ENCODE measurements around the gene SLC2A11. TPM values are rescaled to one million over a fixed set of nuclear protein-coding genes. Genes with fewer than 3 reads are reported as not detected.
A peak's percentile ranks its signal among the peaks of the same experiment; 100 is the strongest.

The SLC2A11 gene
- total RNA-seq, 1 donor from 2014 or later, result 20.3 TPM

GRCh38 chr22:23868580-23868979, 10.9 kb downstream of the SLC2A11 start:
- DNase-seq (ENCODE audit: missing footprints) (no peak), ATAC-seq (no peak)
- intact Hi-C loops (cut with DNase I), result no loop called here

- intact Hi-C loops (cut with DNase I), result no loop called here
- ATAC-seq (no peak), DNase-seq (ENCODE audit: missing footprints) (no peak)
These were observed 17.2 kb downstream of the SLC2A11 start for GRCh38 chr22:23874871-23875270.

- intact Hi-C loops (cut with DNase I), result no loop called here
- no peak for ATAC-seq
- DNase-seq (ENCODE audit: missing footprints), result no peak
These were observed 18.1 kb downstream of the SLC2A11 start for GRCh38 chr22:23875801-23876200.

DNA sequence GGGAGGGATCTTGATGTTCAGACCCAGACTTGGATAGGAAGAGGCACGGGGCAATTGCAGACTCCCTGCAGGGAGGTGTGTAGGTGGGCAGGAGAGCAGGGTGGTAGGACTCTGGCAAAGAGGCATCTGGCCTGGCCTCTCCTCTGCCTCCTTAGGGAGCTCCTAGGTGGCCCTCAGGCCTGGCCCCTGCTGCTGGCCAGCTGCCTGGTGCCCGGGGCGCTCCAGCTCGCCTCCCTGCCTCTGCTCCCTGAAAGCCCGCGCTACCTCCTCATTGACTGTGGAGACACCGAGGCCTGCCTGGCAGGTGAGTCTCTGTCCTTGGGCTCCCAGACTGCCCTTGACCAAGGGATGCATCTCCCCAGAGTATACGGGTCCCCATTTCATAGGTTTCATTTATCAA, 19.9 kb downstream of the SLC2A11 start:
- DNase-seq (ENCODE audit: missing footprints) (no peak), ATAC-seq (no peak)
- intact Hi-C loops (cut with DNase I), result no loop called here

- DNase-seq (ENCODE audit: missing footprints), result no peak
- intact Hi-C loops (cut with DNase I), result no loop called here
These were observed 20.5 kb downstream of the SLC2A11 start for GRCh38 chr22:23878219-23878618.

GRCh38 chr22:23882370-23882769, 24.7 kb downstream of the SLC2A11 start:
- DNase-seq (ENCODE audit: missing footprints) (no peak), ATAC-seq (peak; percentile 26)
- intact Hi-C loops (cut with DNase I), result no loop called here

More at GRCh38 chr22:23878219-23878618, 20.5 kb downstream of the SLC2A11 start:
- ATAC-seq, result peak; percentile 65

DNA sequence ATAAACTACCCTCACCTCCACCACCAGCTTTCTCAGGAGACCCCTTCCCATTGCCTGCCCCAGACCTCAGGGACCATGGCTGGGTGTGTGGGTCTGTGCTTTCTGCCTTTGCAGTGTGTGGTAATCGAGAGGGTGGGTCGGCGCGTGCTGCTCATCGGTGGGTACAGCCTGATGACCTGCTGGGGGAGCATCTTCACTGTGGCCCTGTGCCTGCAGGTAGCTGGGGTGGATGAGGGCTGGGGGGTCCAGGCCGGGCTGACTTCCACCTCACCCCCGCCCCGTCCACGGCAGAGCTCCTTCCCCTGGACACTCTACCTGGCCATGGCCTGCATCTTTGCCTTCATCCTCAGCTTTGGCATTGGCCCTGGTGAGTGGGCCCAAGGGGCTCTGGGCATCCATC, 26.0 kb downstream of the SLC2A11 start:
- ATAC-seq (no peak), DNase-seq (ENCODE audit: missing footprints) (no peak)
- intact Hi-C loops (cut with DNase I), result no loop called here

DNA sequence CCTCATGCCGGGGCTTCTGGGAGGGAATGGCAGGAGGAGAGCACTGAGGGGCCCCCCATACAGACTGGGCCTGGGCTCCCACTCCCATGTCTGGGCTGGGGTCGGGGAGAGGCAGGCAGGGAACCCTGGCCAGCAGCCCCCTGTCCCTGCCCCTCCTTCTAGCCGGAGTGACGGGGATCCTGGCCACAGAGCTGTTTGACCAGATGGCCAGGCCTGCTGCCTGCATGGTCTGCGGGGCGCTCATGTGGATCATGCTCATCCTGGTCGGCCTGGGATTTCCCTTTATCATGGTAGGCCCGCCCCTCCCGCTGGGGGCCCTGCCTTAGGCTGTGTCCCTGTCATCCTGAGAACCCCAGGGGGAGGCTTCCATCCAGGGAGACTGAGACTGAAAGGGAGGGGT, 26.5 kb downstream of the SLC2A11 start:
- DNase-seq (ENCODE audit: missing footprints) (no peak), ATAC-seq (no peak)
- intact Hi-C loops (cut with DNase I), result no loop called here

DNA sequence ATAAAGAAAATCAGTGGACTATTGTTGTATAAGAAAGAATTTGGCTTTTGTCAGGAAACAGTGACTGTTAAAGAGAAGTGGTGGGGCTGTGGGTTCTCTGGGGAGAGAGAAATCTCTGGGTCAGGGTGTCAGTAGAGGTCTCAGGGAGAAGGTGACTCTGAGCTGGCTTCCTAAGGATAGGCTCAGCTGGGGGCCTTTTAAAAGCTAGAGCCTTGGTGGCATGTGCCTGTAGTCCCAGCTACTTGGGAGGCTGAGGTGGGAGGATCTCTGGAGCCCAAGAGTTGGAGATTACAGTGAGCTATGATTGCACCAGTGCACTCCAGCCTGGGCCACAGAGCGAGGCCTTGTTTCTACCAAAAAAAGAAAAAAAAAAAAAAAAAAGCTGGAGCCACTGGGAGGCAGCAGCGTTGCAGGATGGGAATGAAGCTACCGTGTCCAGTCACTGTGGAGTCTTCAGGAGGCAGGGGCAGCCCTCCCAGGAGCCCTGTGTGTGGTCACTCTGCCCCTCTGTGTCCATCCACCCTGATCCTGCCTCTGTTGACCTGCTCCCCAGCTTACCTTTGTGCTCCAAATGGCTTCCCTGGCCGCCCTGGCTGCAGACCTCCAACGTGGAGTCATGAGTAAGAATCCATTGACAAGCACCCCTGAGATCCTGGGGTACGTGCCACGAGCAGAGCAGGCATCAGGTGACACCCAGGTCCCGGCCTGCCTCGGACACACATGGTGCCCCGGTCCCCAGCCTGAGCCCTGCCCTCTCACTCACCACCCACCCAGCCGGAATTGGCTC, 31.1 kb downstream of the SLC2A11 start:
- DNase-seq (ENCODE audit: missing footprints) (peak; percentile 69), ATAC-seq (no peak)
- intact Hi-C loops (cut with DNase I), result no loop called here

DNA sequence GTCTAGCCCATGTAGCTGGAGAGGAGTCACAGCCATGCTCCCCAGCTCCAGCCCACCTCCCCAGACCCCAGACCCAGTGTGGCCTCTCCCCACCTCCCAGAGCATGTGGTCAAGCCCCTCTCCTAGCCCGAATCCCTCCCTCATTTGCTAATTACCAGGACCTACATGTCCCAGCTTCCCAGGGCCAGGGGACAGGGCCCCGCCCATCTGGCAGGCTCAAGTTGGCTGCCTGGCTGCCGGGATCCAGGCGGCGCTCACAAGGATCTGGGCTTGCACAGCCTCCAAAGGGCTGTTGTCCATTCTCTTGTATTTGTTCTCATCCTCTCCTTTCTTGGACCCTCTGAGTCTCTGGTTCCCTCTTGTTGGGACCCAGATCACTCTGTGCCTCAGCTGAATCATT, 31.9 kb downstream of the SLC2A11 start:
- intact Hi-C loops (cut with DNase I), result no loop called here
- DNase-seq (ENCODE audit: missing footprints) (peak; percentile 74), ATAC-seq (no peak)

DNA sequence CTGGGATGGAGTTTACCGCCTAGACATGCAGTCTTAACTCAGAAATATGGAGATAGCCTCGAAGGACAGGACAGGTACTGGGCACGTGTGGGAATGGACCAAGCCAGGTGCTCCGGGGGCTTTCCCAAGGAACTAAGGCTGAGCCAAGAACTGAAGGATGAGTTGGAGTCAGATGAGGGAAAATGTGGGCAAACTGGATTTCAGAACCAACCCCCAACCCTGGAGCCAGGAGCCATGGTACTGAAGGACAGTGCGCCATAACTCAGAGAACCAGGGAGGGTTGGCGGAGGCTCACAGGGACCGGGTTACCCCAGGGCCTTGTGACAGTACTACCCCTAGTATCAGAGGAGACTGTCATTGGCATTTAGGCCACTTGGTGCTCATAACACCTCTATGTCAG, 34.1 kb downstream of the SLC2A11 start:
- intact Hi-C loops (cut with DNase I), result no loop called here
- no peak for DNase-seq (ENCODE audit: missing footprints)
- ATAC-seq, result no peak

- intact Hi-C loops (cut with DNase I), result no loop called here
- ATAC-seq, result no peak
- no peak for DNase-seq (ENCODE audit: missing footprints)
These were observed 34.5 kb downstream of the SLC2A11 start for GRCh38 chr22:23892130-23892529.

DNA sequence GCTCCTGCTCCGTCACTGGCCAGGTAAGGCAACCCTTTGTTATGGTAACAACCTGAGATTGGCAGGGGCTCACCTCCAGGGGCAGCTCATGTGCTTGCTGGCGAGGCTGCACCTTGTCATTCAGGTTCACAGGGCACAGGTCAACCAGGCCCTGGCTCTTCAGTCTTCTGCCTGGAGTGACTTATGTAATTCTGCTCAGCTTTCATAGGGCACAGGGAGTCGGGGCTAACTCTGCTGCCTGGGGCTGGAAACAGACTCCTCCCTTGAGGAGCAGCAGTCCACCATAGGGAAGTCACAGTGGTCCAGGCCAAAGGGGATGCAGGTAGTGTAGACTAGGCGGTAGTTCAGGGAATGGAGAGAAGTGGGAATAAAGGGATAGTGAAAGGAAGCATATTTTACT, 35.0 kb downstream of the SLC2A11 start:
- intact Hi-C loops (cut with DNase I), result no loop called here
- DNase-seq (ENCODE audit: missing footprints) (no peak), ATAC-seq (no peak)

- no peak for DNase-seq (ENCODE audit: missing footprints)
- intact Hi-C loops (cut with DNase I), result no loop called here
- no peak for ATAC-seq
These were observed 35.7 kb downstream of the SLC2A11 start for GRCh38 chr22:23893121-23893944.

- intact Hi-C loops (cut with DNase I), result loop anchor here (2.0 kb wide), 1 partner anchor 21 kb away; no protein-coding TSS in a partner anchor
- DNase-seq (ENCODE audit: missing footprints) (peak; percentile 97), ATAC-seq (peak; percentile 94)
These were observed 36.5 kb downstream of the SLC2A11 start, which contains the start of gene MIF for GRCh38 chr22:23893945-23894709. Gene MIF, plus strand, starts transcription at chr22:23894383. Its CDS starts 92 bp downstream, at chr22:23894475.

DNA sequence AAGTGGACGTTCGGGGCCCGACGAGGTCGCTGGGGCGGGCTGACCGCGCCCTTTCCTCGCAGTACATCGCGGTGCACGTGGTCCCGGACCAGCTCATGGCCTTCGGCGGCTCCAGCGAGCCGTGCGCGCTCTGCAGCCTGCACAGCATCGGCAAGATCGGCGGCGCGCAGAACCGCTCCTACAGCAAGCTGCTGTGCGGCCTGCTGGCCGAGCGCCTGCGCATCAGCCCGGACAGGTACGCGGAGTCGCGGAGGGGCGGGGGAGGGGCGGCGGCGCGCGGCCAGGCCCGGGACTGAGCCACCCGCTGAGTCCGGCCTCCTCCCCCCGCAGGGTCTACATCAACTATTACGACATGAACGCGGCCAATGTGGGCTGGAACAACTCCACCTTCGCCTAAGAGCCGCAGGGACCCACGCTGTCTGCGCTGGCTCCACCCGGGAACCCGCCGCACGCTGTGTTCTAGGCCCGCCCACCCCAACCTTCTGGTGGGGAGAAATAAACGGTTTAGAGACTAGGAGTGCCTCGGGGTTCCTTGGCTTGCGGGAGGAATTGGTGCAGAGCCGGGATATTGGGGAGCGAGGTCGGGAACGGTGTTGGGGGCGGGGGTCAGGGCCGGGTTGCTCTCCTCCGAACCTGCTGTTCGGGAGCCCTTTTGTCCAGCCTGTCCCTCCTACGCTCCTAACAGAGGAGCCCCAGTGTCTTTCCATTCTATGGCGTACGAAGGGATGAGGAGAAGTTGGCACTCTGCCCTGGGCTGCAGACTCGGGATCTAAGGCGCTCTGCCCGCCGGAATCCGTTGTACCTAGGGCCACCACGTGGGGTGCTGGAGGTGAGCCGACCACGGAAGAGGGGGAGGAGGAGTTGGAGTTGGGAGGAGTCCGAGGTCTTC, 37.3 kb downstream of the SLC2A11 start:
- intact Hi-C loops (cut with DNase I), result loop anchor here (2.0 kb wide), 1 partner anchor 20 kb away; no protein-coding TSS in a partner anchor
- ATAC-seq (peak; percentile 51), DNase-seq (ENCODE audit: missing footprints) (peak; percentile 86)

DNA sequence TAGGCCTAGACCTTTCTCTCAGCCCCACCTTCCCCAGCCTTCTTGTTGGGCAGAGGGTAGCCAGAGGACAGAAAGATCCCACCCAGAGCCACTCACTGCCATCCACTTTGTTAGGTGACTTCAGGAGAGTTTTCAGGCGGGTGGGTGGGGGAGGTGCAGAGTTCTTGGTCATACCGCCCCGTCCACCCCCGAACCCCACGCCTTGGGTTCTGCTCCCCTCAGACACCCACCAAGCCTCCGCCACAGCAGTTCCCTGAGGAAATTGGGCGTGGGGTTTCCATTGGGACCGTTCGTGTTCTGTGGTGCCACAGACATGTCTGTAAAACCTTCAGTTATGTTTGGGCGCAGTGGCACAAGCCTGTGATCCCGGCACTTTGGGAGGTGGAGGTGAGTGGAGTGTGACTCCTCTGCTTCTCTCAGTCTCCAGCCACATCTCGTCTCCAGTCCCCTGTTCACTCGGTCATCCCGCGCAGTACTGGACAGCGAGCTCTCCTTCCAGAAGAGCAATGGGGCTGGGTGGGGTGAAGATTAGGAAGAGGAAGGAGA, 38.0 kb downstream of the SLC2A11 start:
- no peak for ATAC-seq
- no peak for DNase-seq (ENCODE audit: missing footprints)
- intact Hi-C loops (cut with DNase I), result loop anchor here (2.0 kb wide), 1 partner anchor 19 kb away; no protein-coding TSS in a partner anchor

DNA sequence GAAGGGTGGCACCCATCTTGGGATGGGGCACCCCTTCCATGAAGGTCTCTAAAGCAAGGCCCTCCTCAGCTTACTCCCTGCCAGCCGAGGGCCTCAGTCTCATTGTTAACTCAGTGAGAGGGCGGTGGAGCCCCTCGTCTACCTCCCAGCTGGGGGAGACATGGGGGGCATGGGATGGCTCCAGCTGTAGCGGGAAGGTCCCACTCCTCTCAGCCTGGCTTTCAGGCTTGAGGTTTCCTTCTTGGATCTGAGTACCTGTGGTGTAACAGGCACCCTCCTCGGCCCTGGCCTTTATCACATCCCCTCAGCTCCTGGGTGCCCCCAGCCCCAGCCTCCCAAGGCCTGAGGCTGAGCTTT, 38.5 kb downstream of the SLC2A11 start:
- ATAC-seq (no peak), DNase-seq (ENCODE audit: missing footprints) (no peak)
- intact Hi-C loops (cut with DNase I), result no loop called here

Measured in Right ventricle myocardium inferior (tissue), 1 donor.